ENCODE measurements around the gene FRMD8. TPM values are rescaled to one million over a fixed set of nuclear protein-coding genes. Genes with fewer than 3 reads are reported as not detected.

FRMD8 gene
- total RNA-seq, 1 experiment from 2014 or later: 51.1 TPM

DNA sequence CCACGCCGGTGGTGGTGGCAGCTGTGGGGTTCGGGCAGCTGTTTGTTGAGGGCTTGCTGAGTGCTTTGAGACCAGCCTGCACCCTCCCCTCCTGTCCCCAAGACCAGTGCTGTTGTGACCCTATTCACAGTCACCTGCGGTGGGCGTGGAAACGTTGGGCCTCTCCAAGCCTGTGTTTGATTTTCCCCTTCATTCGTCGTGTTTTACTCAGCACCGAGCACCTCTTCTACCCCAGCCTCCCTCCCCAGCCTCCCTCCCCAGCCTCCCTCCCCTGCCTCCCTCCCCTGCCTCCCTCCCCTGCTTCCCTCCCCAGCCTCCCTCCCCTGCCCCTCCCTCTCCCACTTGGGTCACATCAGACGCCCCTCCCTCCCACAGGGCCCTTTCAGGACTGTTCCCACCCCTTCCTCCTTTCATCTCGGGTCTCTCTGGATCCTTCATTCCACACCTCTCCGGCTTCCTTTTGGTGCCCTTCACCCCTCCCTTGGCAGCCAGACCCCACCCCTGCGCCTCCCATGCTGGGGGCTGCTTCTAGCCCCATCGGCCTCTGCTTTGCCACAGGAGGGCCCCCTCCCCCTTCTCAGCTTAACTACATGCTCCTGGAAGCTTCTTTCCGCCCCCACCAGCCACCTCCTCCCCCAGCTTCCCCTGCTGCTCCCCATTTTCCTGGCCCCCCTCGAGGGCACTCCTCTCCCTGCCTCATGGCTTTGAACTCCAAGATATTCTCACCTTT lies 14.8 kb downstream of the FRMD8 start:
- TF ChIP-seq, protein P1, sequence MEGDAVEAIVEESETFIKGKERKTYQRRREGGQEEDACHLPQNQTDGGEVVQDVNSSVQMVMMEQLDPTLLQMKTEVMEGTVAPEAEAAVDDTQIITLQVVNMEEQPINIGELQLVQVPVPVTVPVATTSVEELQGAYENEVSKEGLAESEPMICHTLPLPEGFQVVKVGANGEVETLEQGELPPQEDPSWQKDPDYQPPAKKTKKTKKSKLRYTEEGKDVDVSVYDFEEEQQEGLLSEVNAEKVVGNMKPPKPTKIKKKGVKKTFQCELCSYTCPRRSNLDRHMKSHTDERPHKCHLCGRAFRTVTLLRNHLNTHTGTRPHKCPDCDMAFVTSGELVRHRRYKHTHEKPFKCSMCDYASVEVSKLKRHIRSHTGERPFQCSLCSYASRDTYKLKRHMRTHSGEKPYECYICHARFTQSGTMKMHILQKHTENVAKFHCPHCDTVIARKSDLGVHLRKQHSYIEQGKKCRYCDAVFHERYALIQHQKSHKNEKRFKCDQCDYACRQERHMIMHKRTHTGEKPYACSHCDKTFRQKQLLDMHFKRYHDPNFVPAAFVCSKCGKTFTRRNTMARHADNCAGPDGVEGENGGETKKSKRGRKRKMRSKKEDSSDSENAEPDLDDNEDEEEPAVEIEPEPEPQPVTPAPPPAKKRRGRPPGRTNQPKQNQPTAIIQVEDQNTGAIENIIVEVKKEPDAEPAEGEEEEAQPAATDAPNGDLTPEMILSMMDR (conservative IDR thresholded peaks at IDR 0.05; ENCODE audit: low read depth, low read length): no peak
- no peak for TF ChIP-seq EZH2 (IDR thresholded peaks at IDR 0.05; ENCODE audit: borderline replicate concordance, low read depth, low read length, poor library complexity, severe bottlenecking)
- no peaks in the 10 kb centered on the region for H3K9me3 ChIP-seq (ENCODE audit: low read depth, low read length, poor library complexity, severe bottlenecking)
- CTCF ChIA-PET: no interaction called here
- no peak for DNase-seq (ENCODE audit: low spot score)
- BruUV-seq (replicated peaks): no TSS peak
- intact Hi-C loops (cut with micrococcal nuclease; ENCODE audit: unreplicated experiment): no loop called here
- no peaks in the 10 kb centered on the region for H3K27me3 ChIP-seq (replicated peaks; ENCODE audit: insufficient read depth, low read depth, low read length, poor library complexity)
- POLR2A ChIA-PET (ENCODE audit: low non-redundant PET): interaction anchor here (0.7 kb wide), 1 partner anchor 55 kb away, joined by 18 read pairs; no protein-coding TSS in a partner anchor
- H3K36me3 ChIP-seq (ENCODE audit: insufficient read depth, low read length, poor library complexity, severe bottlenecking): peaks cover 50% of the 10 kb centered on the region
- H3K4me1 ChIP-seq (ENCODE audit: insufficient read depth, low read length, poor library complexity, severe bottlenecking): no peaks in the 10 kb centered on the region
- peak overlapping the region; percentile 50 for H3K27ac ChIP-seq (ENCODE audit: low read depth, low read length, poor library complexity, severe bottlenecking)
- H3K4me3 ChIP-seq (ENCODE audit: low read depth, low read length, poor library complexity, severe bottlenecking): no peak overlapping the region

DNA sequence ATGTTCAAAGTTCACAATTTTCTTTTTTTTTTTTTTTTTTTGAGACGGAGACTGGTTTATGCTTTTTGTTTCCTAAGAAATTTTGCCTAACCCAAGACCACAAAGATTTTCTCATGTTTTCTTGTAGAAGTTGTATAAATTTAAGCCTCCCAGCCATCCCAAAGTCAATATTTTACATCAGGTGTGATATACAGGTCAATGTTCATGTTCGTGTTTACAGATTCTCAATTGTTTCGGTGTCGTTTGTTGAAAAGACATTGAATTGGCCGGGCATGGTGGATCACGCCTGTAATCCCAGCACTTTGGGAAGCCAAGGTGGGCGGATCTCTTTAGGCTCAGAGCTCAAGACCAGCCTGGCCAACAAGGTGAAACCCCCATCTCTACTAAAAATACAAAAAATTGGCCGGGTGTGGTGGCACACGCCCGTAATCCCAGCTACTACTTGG lies 15.4 kb downstream of the FRMD8 start:
- Histone ChIP-seq H3K27ac (ENCODE audit: low read depth, low read length, poor library complexity, severe bottlenecking) (peak overlapping the region; percentile 50), H3K4me3 (ENCODE audit: low read depth, low read length, poor library complexity, severe bottlenecking) (no peak overlapping the region), H3K9me3 (ENCODE audit: low read depth, low read length, poor library complexity, severe bottlenecking) (no peaks in the 10 kb centered on the region), H3K4me1 (ENCODE audit: insufficient read depth, low read length, poor library complexity, severe bottlenecking) (no peaks in the 10 kb centered on the region), H3K27me3 (replicated peaks; ENCODE audit: insufficient read depth, low read depth, low read length, poor library complexity) (no peaks in the 10 kb centered on the region), H3K36me3 (ENCODE audit: insufficient read depth, low read length, poor library complexity, severe bottlenecking) (peaks cover 53% of the 10 kb centered on the region)
- DNase-seq (ENCODE audit: low spot score): no peak
- ChIA-PET CTCF (no interaction called here), POLR2A (ENCODE audit: low non-redundant PET) (interaction anchor here (0.7 kb wide), 1 partner anchor 56 kb away, joined by 18 read pairs; no protein-coding TSS in a partner anchor)
- intact Hi-C loops (cut with micrococcal nuclease; ENCODE audit: unreplicated experiment): no loop called here
- no TSS peak for BruUV-seq (replicated peaks)
- TF ChIP-seq, protein P1 (conservative IDR thresholded peaks at IDR 0.05; ENCODE audit: low read depth, low read length): no peak
- TF ChIP-seq EZH2 (IDR thresholded peaks at IDR 0.05; ENCODE audit: borderline replicate concordance, low read depth, low read length, poor library complexity, severe bottlenecking): no peak

DNA sequence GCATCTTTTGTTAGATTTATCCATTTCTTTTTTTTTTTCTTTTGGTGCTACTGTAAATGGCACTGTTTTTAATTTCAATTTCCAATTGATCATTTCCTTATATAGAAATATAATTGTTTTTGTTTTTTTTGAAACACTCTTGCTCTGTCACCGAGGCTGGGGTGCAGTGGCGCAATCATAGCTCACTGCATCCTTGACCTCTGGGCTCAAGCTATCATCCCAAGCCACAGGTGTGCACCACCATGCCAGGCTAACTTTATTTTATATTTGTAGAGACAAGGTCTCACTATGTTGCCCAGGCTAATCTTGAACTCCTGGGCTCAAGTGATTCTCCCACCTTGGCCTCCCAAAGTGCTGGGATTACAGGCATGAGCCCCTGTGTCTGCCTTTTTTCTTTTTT lies 16.4 kb downstream of the FRMD8 start:
- Histone ChIP-seq H3K4me3 (ENCODE audit: low read depth, low read length, poor library complexity, severe bottlenecking) (no peak overlapping the region), H3K4me1 (ENCODE audit: insufficient read depth, low read length, poor library complexity, severe bottlenecking) (no peaks in the 10 kb centered on the region), H3K9me3 (ENCODE audit: low read depth, low read length, poor library complexity, severe bottlenecking) (no peaks in the 10 kb centered on the region), H3K27ac (ENCODE audit: low read depth, low read length, poor library complexity, severe bottlenecking) (no peak overlapping the region), H3K27me3 (replicated peaks; ENCODE audit: insufficient read depth, low read depth, low read length, poor library complexity) (no peaks in the 10 kb centered on the region), H3K36me3 (ENCODE audit: insufficient read depth, low read length, poor library complexity, severe bottlenecking) (peaks cover 52% of the 10 kb centered on the region)
- no TSS peak for BruUV-seq (replicated peaks)
- CTCF ChIA-PET: no interaction called here
- TF ChIP-seq EZH2 (IDR thresholded peaks at IDR 0.05; ENCODE audit: borderline replicate concordance, low read depth, low read length, poor library complexity, severe bottlenecking): no peak
- TF ChIP-seq, protein P1 (conservative IDR thresholded peaks at IDR 0.05; ENCODE audit: low read depth, low read length): no peak
- intact Hi-C loops (cut with micrococcal nuclease; ENCODE audit: unreplicated experiment): no loop called here
- DNase-seq (ENCODE audit: low spot score): no peak
- POLR2A ChIA-PET (ENCODE audit: low non-redundant PET): no interaction called here

Measured in A673 (cell line).